Adipocyte (in vitro differentiated cells): ENCODE data around the gene AP1M2.
A peak's percentile ranks its signal among the peaks of the same experiment; 100 is the strongest.

Experiments used
- DNase-seq: peaks from one replicate; pipeline ENCODE4 v3.0.0-alpha.2; 2015; ENCODE audit warnings: low read depth
- H3K27me3 ChIP-seq: replicated peaks from 2 replicates; pipeline ENCODE4 v1.7.0; 2013; ENCODE audit warnings: mild to moderate bottlenecking, low read length, moderate library complexity; ENCODE audit not compliant: control insufficient read depth, insufficient read depth
- H3K36me3 ChIP-seq: 2 replicates; pipeline ENCODE4 v1.7.0; 2013; ENCODE audit warnings: low read length, mild to moderate bottlenecking, moderate library complexity; ENCODE audit not compliant: control insufficient read depth, insufficient read depth, severe bottlenecking
- H3K4me1 ChIP-seq: 2 replicates; pipeline ENCODE4 v1.7.0; 2013; ENCODE audit warnings: mild to moderate bottlenecking, low read length, moderate library complexity; ENCODE audit not compliant: control insufficient read depth, insufficient read depth
- H3K4me3 ChIP-seq: 2 replicates; pipeline ENCODE4 v1.7.0; 2013; ENCODE audit warnings: mild to moderate bottlenecking, low read length, moderate library complexity
- H3K9ac ChIP-seq: 2 replicates; pipeline ENCODE4 v1.7.0; 2013; ENCODE audit warnings: mild to moderate bottlenecking, low read length, moderate library complexity
- H3K9me3 ChIP-seq: 2 replicates; pipeline ENCODE4 v1.7.0; 2013; ENCODE audit warnings: mild to moderate bottlenecking, low read length, moderate library complexity; ENCODE audit not compliant: control insufficient read depth

AP1M2 gene

DNA sequence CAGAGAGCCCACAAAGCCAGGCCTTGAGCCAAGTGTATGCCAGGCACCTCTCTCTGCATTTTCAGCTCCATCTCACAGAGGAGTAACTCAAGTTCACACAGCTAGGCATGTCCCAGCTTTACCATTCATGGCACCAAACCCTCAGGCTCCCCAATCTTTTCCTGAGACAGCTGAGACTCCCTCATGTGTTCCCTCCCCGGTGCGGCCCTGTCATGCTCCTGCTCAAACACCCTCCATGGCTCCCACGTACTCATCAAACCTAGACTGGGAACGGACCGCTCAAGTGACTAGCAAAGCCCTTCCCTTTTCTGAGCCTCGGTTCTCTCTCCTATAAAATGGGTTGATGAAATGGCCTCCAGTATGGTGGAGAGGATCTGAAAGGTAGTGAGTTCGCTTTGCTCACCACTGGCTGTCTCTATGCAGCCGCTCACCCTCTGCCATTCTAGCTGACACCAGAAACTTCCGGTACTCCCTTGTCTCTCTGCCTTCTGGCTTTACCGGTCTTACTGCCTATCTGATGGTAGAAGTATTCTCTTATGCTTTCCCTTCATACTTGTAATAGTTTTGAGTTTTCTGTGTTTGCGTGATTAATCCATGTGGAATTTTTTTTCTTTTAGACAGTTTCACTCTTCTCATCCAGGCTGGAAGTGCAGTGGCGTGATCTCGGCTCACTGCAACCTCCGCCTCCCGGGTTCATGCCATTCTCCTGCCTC lies 30.5 kb upstream of the AP1M2 start:
- peaks cover 18% of the 10 kb centered on the region for H3K4me1 ChIP-seq
- H3K9me3 ChIP-seq, result no peaks in the 10 kb centered on the region
- no peak overlapping the region for H3K4me3 ChIP-seq
- peak overlapping the region; percentile 9 for H3K9ac ChIP-seq
- H3K27me3 ChIP-seq, result no peaks in the 10 kb centered on the region
- DNase-seq, result peak; percentile 87
- no peaks in the 10 kb centered on the region for H3K36me3 ChIP-seq

DNA sequence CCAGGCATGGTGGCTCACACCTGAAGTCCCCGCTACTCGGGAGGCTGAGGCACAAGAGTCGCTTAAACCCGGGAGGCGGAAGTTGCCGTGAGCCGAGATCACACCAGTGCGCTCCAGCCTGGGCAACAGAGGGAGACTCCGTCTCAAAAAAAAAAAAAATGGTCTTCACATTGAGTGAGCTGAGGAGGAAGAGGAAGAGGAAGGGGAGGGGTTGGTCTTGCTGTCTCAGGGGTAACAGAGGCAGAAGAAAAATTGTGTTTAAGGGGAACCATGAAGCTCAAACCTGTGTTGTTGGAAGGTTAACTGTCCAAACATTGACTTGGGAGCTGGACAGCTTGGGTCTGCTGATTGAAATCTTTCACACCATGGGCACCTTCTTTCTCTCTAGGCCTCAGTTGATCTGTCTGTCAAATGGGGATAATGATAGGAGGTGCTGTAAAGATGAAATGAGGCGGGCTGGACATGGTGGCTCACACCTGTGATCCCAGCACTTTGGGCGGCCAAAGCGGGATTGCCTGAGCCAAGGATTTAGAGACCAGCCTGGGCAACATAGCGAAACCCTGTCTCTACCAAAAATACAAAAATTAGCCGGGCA lies 28.4 kb upstream of the AP1M2 start:
- H3K4me3 ChIP-seq, result no peak overlapping the region
- H3K27me3 ChIP-seq, result no peaks in the 10 kb centered on the region
- no peaks in the 10 kb centered on the region for H3K36me3 ChIP-seq
- DNase-seq, result no peak
- no peaks in the 10 kb centered on the region for H3K9me3 ChIP-seq
- no peak overlapping the region for H3K9ac ChIP-seq
- H3K4me1 ChIP-seq, result peaks cover 21% of the 10 kb centered on the region

DNA sequence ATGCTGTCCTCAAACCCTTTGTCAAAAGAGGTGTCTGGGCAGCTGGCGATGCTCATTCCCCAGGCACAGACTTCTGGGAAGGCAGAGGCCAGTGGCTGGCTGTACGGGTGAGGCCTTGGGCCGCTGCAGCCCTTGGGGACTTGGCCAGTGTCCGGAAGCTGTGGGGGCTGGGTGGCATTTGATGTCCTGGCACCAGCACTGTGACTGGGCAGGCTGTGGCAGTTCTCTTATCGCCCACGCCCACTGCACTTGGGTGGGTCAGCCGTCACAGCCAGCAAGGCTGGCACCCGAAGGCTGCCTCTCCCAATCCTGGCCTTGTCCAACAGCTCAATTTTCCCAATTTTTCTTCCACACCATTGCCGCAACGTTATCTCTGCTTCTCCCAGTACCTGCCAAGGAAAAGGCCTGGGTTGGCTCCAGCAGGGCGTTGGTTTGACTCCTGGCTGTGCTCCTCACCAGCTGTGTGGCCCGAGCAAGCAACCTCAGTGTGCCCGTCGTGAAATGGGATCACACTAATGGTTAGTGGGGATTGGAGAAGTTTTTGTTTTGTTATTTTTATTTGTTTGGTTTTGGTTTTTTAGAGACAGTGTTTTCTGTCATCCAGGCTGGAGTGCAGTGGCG lies 25.5 kb upstream of the AP1M2 start:
- Histone ChIP-seq H3K36me3 (no peaks in the 10 kb centered on the region), H3K27me3 (no peaks in the 10 kb centered on the region), H3K9me3 (no peaks in the 10 kb centered on the region), H3K9ac (peak overlapping the region; percentile 30), H3K4me1 (peaks cover 19% of the 10 kb centered on the region), H3K4me3 (no peak overlapping the region)
- no peak for DNase-seq

DNA sequence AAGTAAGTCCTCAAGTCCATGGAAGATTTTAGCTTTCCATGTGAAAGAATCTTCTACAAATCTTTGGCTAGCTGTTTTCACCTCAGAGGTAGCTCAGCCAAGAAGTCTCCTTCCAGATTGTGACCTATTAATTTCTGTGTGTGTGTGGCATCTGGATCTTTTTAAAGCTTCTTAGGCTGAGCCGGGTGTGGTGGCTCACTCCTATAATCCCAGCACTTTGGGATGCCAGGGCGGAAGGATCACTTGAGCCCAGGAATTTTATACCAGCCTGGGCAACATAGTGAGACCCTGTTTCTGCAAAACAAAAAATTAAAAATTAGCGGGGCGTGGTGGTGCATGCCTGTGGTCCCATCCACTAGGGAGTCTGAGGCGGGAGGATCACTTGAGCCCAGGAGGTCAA lies 24.8 kb upstream of the AP1M2 start:
- Histone ChIP-seq H3K9me3 (no peaks in the 10 kb centered on the region), H3K36me3 (no peaks in the 10 kb centered on the region), H3K27me3 (no peaks in the 10 kb centered on the region), H3K4me1 (peaks cover 14% of the 10 kb centered on the region), H3K4me3 (no peak overlapping the region), H3K9ac (peak overlapping the region; percentile 30)
- no peak for DNase-seq

DNA sequence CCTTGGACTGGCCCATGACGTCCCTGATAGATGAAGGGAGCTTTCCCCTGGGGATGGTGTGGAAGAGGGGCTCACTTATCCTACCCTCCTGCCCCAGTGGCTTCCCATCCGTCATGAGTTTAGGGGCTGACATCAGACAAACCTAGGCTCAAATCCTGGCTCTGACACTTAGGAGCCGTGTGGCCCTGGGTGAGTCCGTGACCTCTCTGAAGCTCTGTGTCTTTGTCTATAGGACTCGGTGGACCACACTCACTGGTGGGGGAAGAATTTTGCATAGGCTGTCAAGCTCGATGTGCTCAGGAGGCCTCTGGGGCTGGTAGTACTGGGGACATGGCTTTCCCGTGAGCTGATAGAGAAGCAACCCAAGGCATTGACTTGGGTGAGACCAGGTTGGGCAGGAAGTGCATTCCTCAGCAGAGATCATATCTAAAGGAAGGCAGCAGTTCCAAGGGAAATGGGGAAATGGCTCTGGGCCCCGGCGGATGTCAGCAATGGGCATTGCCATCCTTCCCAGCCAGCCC lies 17.4 kb upstream of the AP1M2 start:
- DNase-seq, result no peak
- no peak overlapping the region for H3K9ac ChIP-seq
- H3K27me3 ChIP-seq, result no peaks in the 10 kb centered on the region
- H3K4me3 ChIP-seq, result no peak overlapping the region
- no peaks in the 10 kb centered on the region for H3K36me3 ChIP-seq
- peaks cover 10% of the 10 kb centered on the region for H3K4me1 ChIP-seq
- H3K9me3 ChIP-seq, result no peaks in the 10 kb centered on the region

DNA sequence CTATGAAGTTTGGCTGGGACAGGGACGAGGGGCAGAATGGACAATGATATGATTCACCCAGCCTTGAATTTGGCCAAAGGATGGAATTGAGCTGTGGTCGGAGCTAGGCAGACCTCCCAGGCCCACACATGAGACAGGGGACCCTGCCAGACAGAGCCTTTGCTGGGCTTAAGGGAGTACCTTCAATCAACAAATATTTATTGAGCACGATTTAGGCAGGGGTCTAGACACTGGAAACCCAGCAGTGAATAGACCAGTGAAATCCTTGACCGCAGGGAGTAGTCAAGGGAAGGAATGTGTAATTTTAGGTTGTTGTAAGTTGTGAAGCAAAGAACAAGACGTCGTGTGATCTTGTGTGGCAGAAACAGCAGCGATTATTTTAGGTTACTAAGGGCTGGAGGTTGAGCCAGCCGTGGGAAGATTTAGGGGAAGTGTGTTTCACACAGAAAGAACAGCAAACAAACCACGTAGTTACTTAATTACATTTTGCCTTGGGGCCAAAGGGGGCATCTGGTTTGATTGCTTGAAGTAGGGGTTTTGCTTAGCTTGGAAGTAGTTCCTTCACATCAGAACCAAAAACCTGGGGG lies 16.9 kb upstream of the AP1M2 start:
- peak overlapping the region; percentile 95 for H3K9ac ChIP-seq
- H3K4me1 ChIP-seq, result peaks cover 10% of the 10 kb centered on the region
- H3K9me3 ChIP-seq, result no peaks in the 10 kb centered on the region
- no peaks in the 10 kb centered on the region for H3K36me3 ChIP-seq
- peak overlapping the region; percentile 97 for H3K4me3 ChIP-seq
- H3K27me3 ChIP-seq, result no peaks in the 10 kb centered on the region
- no peak for DNase-seq

DNA sequence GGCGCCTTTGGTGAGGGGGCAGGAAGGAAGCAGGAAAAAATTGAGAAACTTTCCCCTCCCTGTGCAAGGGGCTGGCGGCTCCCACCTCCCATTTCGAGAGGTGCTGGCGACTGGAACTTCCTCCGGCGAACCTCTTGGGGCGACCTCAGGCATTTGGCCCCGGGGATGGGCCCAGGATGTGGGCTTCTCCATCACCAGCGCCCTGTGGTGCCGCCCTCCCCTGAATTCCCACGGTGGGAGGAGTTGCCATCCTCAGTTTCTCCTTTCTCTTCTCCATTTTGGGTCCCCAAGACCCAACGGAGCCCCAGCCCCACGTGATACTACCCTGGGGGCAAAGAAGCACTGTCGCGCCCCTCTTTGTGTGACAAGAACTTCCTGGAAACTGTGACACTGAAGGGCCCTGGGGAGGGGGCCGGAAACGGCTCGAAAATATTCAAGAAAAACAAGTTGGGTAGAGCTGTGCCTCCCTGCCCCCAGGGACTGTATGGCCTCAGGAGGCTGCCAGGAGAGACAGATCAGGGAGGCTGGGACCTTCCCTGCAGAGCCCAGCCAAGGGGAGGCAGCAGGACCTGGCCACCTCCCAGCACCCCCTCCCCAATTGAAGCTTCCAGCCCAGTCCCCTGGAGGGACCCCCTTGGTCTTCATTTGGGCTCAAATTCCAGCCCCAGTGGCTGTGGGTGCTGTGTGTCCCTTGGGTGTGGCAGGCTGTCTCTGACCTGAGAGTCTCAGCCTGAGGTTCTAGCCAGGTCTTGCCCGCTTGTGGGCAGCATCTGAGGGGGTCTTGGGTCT lies 16.2 kb upstream of the AP1M2 start:
- Histone ChIP-seq H3K4me1 (peaks cover 10% of the 10 kb centered on the region), H3K9ac (peak overlapping the region; percentile 95), H3K27me3 (peaks cover 1% of the 10 kb centered on the region), H3K36me3 (no peaks in the 10 kb centered on the region), H3K4me3 (peak overlapping the region; percentile 97), H3K9me3 (no peaks in the 10 kb centered on the region)
- peak; percentile 41 for DNase-seq

DNA sequence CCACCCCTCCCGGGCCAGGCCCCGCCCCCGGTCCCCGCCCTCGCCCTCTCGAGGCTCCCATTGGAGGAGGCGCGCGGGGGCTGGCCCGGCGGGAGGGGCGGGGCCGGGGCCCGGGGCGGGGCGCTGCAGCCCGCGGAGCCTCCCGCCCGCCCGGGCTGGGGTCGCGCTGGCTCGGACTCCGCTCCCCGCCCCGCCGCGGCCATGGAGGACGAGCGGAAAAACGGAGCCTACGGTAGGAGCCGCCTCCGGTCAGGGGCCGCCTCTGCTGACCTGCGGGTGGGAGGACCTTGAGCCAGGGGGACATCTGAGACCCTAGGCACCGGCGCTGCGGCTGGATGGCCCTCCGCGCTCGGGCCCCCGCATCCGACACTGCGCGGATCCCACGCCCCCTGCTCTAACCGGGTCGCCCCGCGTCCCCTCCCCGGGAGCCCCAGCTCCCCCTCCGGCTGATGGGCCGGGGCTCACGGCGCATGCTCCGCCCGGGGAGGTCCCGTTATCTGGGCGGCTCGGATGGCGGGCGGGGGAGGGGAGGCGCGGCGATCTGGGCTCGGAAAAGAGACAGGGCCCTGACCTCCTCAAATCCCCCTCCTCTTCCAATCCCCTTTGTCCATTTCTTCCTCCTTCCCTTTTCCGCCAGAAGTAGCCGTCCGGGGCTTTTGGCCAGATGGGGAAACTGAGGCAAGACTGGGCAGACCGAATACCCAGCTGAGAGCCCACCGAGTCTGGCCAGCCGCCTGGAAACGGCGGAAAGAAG lies 15.4 kb upstream of the AP1M2 start:
- no peaks in the 10 kb centered on the region for H3K36me3 ChIP-seq
- H3K27me3 ChIP-seq, result peaks cover 6% of the 10 kb centered on the region
- peak; percentile 95 for DNase-seq
- no peaks in the 10 kb centered on the region for H3K9me3 ChIP-seq
- peaks cover 10% of the 10 kb centered on the region for H3K4me1 ChIP-seq
- peak overlapping the region; percentile 95 for H3K9ac ChIP-seq
- peak overlapping the region; percentile 97 for H3K4me3 ChIP-seq

DNA sequence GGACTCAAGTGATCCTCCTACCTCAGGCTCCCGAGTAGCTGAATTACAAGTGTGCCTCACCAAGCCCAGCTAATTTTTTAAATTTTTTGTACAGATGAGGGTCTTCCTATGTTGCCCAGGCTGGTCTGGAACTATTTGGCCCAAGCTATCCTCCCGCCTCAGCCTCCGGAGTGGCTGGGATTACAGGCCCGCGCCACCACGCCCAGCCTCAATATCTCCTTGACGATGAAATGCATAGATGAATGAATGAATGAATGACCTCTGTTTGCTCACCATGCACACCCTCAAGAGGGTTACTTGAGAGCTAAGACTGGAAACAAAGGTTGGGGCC lies 14.9 kb upstream of the AP1M2 start:
- Histone ChIP-seq H3K4me3 (peak overlapping the region; percentile 47), H3K36me3 (no peaks in the 10 kb centered on the region), H3K4me1 (peaks cover 10% of the 10 kb centered on the region), H3K27me3 (peaks cover 6% of the 10 kb centered on the region), H3K9me3 (no peaks in the 10 kb centered on the region), H3K9ac (no peak overlapping the region)
- DNase-seq, result no peak

DNA sequence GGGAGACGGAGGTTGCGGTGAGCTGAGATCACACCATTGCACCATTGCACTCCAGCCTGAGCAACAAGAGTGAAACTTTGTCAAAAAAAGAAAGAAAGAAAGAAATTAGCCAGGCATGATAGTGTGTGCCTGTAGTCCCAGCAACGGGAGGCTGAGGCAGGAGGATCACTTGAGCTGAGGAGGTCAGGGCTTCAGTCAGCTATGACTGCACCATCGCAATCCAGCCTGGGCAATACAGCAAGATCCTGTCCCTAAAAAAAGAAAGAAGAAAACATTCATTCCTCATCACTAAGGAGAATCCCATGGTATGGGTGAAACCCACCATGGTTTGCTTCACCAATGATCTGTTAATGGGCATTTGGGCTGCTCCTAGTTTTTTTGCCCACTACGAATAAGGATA lies 13.0 kb upstream of the AP1M2 start:
- DNase-seq, result no peak
- H3K27me3 ChIP-seq, result peaks cover 6% of the 10 kb centered on the region
- no peak overlapping the region for H3K9ac ChIP-seq
- no peak overlapping the region for H3K4me3 ChIP-seq
- peaks cover 10% of the 10 kb centered on the region for H3K4me1 ChIP-seq
- H3K9me3 ChIP-seq, result no peaks in the 10 kb centered on the region
- H3K36me3 ChIP-seq, result no peaks in the 10 kb centered on the region
